ENCODE data around the gene TANC1.

Gene TANC1

GRCh38 chr2:159066541-159067156 is 98.2 kb downstream of the TANC1 start:
- TF ChIP-seq POLR2AphosphoS5 (IDR thresholded peaks at IDR 0.05; ENCODE audit: low read depth, low read length), result no peak
- no peak for TF ChIP-seq REST (IDR thresholded peaks at IDR 0.05; ENCODE audit: insufficient read depth in 1 of 2, low read depth in 2 of 2, low read length in 2 of 2)
- TF ChIP-seq FOXP2 (optimal IDR thresholded peaks at IDR 0.05; ENCODE audit: borderline replicate concordance, extremely low read depth, extremely low read length, insufficient read depth), result no peak
- no peak for TF ChIP-seq TAF1 (IDR thresholded peaks at IDR 0.05; ENCODE audit: borderline replicate concordance, insufficient read depth, low read length)
- TF ChIP-seq SIN3A (IDR thresholded peaks at IDR 0.05; ENCODE audit: borderline replicate concordance, insufficient read depth, low read length), result no peak

- TF ChIP-seq TAF1 (IDR thresholded peaks at IDR 0.05; ENCODE audit: borderline replicate concordance, insufficient read depth, low read length) (no peak), POLR2AphosphoS5 (IDR thresholded peaks at IDR 0.05; ENCODE audit: low read depth, low read length) (no peak), FOXP2 (optimal IDR thresholded peaks at IDR 0.05; ENCODE audit: borderline replicate concordance, extremely low read depth, extremely low read length, insufficient read depth) (no peak), SIN3A (IDR thresholded peaks at IDR 0.05; ENCODE audit: borderline replicate concordance, insufficient read depth, low read length) (no peak), REST (IDR thresholded peaks at IDR 0.05; ENCODE audit: insufficient read depth in 1 of 2, low read depth in 2 of 2, low read length in 2 of 2) (no peak)
Measured at GRCh38 chr2:159067971-159068370, 99.5 kb downstream of the TANC1 start.

- TF ChIP-seq TAF1 (IDR thresholded peaks at IDR 0.05; ENCODE audit: borderline replicate concordance, insufficient read depth, low read length) (no peak), FOXP2 (optimal IDR thresholded peaks at IDR 0.05; ENCODE audit: borderline replicate concordance, extremely low read depth, extremely low read length, insufficient read depth) (no peak), REST (IDR thresholded peaks at IDR 0.05; ENCODE audit: insufficient read depth in 1 of 2, low read depth in 2 of 2, low read length in 2 of 2) (no peak), SIN3A (IDR thresholded peaks at IDR 0.05; ENCODE audit: borderline replicate concordance, insufficient read depth, low read length) (no peak), POLR2AphosphoS5 (IDR thresholded peaks at IDR 0.05; ENCODE audit: low read depth, low read length) (no peak)
Measured at GRCh38 chr2:159069229-159069628, 100.8 kb downstream of the TANC1 start.

- TF ChIP-seq SIN3A (IDR thresholded peaks at IDR 0.05; ENCODE audit: borderline replicate concordance, insufficient read depth, low read length) (no peak), TAF1 (IDR thresholded peaks at IDR 0.05; ENCODE audit: borderline replicate concordance, insufficient read depth, low read length) (no peak), POLR2AphosphoS5 (IDR thresholded peaks at IDR 0.05; ENCODE audit: low read depth, low read length) (no peak), FOXP2 (optimal IDR thresholded peaks at IDR 0.05; ENCODE audit: borderline replicate concordance, extremely low read depth, extremely low read length, insufficient read depth) (no peak), REST (IDR thresholded peaks at IDR 0.05; ENCODE audit: insufficient read depth in 1 of 2, low read depth in 2 of 2, low read length in 2 of 2) (no peak)
Measured at GRCh38 chr2:159070235-159070634, 101.8 kb downstream of the TANC1 start.

Measured in PFSK-1 (cell line).